ENCODE measurements around the gene MIPOL1. TPM values are rescaled to one million over a fixed set of nuclear protein-coding genes. Genes with fewer than 3 reads are reported as not detected.
"Not testable (repeated sequence)": the region's sequence is repeated elsewhere in the genome, so short reads cannot be mapped to it uniquely, and the experiment has no call there.

The MIPOL1 gene
- total RNA-seq, 1 donor from 2014 or later, result 0.02 TPM

DNA sequence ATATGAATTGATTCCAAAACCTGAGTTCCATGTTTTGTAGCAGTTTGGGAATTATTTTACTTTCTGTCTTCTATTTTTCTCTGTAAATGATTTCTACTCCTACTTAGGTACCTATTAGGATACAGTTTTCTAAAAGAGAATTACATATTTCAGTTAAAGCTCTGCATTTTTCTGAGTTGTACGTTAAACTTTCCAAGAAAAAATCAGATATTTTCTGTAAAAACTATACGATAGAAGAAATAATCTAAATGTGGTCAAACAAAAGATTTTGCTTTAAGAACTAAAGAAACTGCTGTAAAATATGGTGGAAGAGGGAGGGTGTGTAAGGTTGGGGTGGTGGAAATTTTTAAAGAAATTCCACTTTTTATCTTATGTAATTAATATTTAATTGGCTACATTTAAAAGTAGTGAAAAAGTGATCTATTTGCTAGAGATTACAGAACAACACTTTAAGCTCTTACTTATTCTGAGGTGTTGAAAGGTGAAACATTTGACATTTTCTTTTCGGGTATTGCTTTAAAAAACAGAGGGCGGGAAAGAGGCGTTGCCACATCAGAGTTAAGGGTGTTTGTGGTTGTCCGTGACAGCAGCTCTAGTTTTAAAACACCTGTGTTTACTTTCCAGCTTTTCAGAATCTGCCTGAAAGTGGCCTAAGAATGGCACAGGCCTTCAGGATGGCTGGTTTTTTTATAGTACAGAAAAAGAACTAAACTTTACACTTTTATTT is 187.3 kb downstream of the MIPOL1 start:
- intact Hi-C loops (cut with micrococcal nuclease), result no loop called here

DNA sequence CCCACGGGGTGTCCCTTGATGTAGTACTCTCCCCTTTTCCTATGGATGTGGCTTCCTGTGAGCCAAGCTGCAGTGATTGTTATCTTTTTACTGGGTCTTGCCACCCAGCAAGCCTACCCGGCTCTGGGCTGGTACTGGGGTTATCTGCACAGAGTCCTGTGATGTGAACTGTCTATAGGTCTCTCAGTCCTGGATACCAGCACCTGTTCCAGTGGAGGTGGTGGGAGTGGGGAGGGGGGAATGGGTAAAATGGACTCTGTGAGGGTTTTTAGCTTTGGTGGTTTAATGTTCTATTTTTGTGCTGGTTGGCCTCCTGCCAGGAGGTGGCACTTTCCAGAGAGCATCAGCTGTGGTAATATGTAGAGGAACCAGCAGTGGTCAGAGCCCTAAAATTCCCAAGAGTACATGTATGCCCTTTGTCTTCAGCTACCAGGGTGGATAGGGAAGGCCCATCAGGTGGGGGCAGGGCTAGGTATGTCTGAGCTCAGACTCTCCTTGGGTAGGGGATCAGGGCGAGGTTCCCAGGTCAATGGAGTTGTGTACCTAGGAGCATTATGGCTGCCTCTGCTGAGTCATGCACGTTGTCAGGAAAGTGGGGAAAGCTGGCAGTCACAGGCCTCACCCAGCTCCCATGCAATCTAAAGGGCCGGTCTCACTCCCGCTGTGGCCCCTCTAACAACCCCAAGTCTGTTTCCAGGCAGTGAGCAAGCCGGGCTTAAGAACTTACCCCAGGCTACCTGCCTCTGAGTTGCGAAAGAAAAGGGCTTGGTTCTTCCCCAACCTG is 199.6 kb downstream of the MIPOL1 start:
- intact Hi-C loops (cut with micrococcal nuclease), result not testable (repeated sequence)

DNA sequence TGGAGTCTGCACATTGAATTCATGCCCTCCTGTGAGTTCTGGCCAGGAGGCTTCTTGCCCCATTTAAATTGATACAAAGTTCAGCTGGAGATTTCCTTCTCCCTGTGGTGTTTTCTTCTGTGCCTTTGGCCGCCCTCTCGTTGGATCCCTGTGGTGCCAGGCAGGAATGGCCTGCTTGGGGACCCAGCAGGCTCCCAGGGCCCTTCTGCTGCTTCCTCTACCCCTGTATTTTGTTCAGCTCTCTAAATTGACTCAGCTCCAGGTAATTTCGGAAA is 200.1 kb downstream of the MIPOL1 start:
- intact Hi-C loops (cut with micrococcal nuclease), result no loop called here

DNA sequence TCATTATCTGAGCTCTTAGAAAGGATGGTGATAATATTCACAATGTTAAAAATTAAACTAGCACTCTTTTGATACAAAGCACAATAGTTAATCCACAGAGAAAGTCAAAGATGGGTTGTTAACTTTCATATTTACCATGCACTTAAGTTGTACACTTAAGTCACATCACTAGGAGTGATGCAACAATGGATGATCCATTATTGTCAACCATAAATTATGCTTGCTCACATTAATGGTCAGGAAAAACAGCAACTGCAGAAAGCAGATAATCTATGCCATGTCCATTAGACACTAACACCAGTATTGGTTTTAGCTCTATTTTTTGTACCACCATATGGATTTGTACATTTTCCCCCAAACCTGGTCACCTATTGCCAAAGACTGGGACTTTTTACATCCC is 201.8 kb downstream of the MIPOL1 start:
- intact Hi-C loops (cut with micrococcal nuclease), result no loop called here

DNA sequence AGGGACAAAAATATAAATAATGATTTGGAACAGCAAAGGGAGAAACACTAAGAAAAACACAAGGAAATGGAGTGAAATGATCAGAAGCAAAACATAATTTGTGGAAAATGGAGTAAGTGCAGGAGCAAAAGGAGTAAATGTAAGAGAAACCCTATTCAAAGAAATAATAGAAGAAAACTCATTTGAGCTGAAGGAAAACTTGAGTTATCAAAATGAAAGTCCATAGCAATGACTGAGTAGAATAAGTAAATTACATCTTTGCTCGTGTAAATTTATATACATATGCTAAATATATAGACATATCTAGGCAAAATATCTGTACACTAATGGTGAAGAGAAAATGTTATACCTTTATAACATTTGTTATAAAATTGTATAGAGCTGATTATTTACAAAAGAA is 203.4 kb downstream of the MIPOL1 start:
- intact Hi-C loops (cut with micrococcal nuclease), result no loop called here

DNA sequence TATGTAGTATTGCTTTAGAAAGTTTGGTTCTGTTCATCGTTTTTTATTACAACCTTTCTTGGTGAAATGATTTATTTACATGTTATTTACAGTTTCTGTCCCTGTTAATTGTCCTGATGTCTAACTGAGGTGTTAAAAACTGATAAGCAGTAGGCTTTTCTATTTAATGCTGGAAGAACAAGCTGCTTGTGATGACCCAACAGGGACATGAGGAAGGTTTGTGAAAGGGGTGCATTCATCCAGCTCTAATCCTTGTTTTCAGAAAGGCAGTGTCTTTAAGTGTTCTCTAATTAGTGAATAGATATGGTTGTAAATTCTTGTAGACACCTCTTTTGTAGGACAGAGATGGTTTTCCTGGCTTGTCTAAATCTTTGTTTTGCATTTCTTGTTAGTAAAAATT is 205.9 kb downstream of the MIPOL1 start:
- intact Hi-C loops (cut with micrococcal nuclease), result no loop called here

DNA sequence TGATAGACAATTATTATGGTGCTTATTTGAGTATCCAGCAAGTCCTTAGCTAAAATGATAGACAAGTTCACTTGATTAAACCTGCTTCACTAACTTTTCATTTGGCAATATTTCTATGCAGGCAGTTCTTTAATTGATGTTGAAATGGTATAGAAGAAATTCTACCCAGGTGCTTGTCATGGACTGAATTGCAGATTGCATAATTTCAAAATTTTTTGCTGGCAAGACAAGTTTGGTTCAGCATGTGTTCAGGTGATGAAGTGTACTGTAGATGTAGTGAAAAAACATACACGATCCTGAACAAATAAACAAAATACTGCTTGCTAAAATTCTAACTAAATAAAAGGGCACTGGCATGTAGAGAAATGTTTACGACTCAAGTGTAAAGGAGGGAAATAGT is 208.4 kb downstream of the MIPOL1 start:
- intact Hi-C loops (cut with micrococcal nuclease), result no loop called here

DNA sequence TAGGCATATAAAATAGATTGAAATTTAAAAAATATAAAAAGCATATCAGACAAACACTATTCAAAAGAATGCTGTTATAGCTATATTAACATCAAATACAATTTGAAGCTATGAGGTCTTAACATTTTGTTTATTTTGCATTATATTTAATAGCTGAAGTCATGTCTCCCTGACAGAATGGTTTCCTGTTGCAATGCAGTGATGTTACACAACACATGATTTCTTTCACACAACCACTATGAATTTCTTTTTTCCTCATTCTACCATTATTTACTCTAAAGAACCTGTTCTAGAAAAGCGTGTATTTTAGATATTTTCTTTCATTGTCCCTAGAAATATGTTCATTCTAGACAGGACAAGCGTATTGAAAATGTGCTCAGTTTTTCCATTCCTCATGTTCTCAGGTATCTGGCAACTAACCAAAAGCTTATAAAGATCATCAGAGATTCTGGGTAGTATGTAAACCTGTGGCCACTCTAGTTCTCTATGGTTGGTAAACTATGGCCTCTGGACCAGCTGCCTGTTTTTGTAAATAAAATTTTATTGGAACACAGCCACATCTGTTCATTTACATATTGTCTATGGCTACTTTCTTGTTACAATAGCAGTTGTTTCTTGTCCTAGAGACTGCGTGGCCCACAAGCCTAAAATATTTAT is 213.5 kb downstream of the MIPOL1 start:
- intact Hi-C loops (cut with micrococcal nuclease), result no loop called here

DNA sequence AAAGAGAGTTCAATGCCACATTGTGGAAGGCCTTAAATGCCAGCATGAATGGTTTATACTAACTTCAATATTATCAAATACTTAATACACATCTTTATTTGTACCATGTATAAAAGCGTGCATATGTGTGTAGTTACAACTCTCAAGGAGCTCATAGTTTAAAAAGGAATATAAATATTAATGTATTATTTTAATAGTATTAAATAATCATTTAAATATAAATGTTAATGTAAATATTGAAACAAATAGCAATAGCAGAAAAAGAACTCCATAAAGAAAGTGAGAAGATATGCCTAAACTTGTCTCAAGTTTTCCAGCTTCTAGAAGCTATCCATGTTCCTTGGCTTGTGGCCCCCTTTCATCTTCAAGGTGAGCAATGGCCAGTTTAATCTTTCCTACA is 215.3 kb downstream of the MIPOL1 start:
- intact Hi-C loops (cut with micrococcal nuclease), result no loop called here

DNA sequence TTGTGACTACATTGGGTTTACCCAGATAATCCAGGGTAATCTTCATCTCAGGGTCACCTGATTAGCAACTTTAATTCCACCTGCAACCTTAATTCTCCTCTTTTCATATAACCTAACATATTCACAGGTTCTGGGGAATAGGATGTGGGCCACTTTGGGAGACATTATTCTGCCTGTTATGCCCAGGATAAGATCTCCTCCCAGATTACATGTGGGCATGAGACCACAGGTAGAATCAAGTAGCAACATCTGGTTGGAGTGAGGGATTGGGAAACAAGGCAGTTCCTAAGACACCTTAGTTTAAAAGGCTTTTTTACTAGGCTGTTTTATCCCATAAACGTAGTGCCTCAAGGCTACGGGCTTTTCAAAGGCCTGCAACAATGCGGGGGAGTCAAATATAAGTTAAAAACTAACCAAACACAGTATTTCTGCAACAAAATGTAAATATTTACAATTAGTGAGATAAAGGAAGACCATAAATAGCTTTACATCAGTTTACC is 215.8 kb downstream of the MIPOL1 start:
- intact Hi-C loops (cut with micrococcal nuclease), result no loop called here

DNA sequence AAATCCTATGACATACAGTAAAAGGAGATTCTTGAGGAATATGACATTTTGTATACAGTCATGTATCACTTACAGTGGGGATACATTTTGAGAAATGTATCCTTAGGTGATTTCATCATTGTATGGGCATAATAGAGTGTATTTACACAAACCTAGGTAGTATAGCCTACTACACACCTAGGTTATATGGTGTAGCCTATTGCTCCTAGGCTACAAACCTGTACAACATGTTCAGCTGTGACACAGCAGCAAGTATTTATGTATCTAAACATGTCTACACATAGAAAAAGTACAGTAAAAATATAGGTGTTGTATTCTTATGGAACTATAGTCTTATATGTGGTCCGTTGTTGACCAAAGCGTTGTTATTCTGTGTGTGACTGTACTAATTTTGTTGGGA is 218.5 kb downstream of the MIPOL1 start:
- intact Hi-C loops (cut with micrococcal nuclease), result no loop called here

DNA sequence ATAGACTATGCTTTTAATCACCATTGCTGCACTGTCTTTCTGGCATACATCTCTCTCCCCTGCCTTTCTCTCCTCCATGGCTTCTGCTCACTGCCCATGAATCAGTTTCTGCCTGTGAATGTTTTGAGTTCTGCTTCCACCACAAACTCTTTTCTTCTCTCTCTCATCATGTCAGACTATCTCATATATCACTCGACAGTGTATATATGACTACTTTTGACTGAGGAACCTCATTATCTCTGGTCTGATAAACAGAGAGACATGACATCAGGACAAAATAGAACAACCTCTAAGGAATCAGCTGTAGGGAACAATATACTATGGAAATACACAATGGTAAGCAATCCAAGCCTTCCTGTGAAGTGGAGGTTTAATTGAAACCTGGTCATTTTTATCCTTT is 219.4 kb downstream of the MIPOL1 start:
- intact Hi-C loops (cut with micrococcal nuclease), result no loop called here

DNA sequence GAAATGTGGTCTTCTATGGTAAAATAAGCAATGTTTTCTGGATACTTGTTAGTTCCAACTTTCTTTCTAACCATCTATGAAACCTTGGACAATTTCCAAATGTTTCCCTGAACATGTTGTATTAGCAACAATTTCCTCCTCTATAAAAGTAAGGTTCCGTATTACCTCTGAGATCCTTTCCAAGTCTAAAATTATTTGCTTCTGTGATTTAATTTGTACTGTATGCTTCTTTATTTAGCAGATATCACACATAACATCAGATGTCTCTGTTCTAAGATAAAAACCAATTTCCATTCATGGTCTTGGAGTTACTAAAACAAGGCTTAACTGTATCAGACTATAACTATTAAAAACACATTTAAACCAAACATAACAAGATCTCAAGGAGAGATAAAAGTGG is 220.1 kb downstream of the MIPOL1 start:
- intact Hi-C loops (cut with micrococcal nuclease), result no loop called here

DNA sequence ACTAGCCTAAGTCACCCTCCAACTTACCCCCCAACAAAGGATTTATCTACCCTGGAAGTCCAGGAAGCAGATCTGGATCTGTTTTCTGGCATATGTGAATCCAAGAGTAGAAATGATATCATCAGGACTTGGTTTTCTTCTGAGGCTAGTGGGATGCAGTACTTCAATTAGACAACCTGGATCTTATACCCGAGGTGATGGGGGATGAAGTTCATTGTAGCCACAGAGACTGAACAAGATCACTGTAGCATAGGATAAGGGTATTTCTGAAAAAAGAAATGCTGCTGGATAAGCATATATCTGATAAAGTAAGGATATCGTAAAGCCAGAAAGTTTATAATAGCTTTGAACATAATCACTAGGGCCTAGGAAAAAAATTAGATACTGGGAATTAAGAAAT is 222.9 kb downstream of the MIPOL1 start:
- intact Hi-C loops (cut with micrococcal nuclease), result no loop called here

DNA sequence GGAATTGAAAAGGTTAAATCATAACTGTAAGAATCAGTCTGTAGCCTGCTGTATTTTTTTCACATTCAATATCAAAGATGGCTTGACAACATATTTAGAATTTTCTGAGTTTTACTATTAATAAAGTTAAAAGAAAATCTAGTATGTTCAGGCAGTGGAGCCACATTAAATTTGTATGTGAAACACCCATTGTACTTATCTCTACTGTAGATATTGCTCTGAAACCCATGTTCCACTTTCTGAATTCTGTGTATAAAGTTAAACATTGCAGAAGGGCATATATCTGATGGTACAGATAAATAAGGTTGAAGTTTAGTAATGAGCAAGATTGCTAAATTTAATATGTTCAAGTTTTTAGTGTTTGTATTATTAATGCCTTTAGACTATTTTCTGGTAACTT is 224.6 kb downstream of the MIPOL1 start:
- intact Hi-C loops (cut with micrococcal nuclease), result no loop called here

DNA sequence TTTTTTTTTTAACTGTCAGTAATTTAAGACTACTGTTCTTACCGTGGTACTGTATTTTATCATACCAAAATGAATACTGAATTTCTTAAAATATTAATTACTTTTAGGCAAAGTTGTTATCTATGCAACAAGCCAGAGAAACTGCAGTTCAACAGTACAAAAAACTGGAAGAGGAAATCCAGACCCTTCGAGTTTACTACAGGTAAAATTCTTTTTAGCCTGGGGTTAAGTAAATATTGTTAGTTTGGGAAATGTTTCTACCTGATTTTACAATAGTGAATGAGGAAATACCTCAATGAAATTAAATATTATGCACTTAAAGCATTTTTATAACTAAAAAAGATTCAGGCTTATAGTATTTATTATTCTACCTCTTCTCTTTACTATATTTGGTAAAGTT is 225.0 kb downstream of the MIPOL1 start:
- intact Hi-C loops (cut with micrococcal nuclease), result no loop called here

DNA sequence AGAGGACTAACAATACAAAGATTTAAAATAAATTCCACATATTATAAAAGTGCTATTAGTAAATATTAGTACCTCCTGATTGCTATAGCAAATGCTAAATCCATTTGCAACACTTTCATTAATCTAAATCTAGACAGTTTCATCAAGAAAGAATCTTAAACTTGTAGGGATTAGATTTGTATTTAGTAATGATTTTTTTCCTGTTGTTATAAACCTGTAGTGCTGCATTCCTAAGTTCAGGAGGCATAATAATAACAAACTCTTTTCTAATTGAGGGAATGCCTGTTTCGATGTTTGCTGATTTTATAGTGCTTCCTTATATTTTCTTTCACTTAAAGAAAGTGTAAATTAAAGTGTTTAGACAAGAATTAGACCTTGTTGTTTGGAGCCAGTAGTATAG is 231.2 kb downstream of the MIPOL1 start:
- intact Hi-C loops (cut with micrococcal nuclease), result no loop called here

DNA sequence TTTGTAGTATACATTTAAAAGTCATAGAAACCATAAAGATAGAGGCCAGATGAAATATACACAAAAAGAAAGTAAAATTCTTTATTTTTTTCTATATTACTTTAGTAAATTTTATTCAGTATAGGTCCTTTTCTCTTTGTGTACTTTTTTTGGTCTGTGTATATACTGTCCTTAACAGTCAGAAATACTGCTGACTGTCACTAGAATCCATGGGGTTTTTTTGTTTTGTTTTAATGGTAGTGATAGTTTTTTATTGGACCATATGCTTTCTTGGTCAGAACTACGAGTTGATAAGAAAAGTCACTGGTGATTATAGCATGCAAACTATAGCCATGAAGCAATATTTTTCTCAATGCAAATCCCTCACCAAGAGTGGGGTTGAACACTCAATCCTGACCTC is 231.9 kb downstream of the MIPOL1 start:
- intact Hi-C loops (cut with micrococcal nuclease), result no loop called here

DNA sequence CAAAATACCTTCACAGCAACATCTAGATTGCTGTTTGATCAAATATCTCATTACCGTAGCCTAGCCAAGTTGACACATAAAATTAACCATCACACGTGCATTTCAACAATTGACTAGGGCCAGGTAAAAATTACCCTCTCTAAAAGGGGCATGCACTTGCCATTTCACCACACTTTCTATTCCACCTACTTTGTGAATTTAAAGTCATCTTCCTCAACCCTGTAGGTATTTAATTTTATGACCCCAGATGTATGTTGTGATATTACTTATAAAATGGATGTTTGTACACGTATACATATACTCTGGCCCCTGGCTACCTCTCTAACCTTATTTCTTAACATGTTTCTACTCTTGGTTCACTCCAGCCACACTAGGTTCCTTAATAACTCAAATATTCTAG is 237.1 kb downstream of the MIPOL1 start:
- intact Hi-C loops (cut with micrococcal nuclease), result no loop called here

DNA sequence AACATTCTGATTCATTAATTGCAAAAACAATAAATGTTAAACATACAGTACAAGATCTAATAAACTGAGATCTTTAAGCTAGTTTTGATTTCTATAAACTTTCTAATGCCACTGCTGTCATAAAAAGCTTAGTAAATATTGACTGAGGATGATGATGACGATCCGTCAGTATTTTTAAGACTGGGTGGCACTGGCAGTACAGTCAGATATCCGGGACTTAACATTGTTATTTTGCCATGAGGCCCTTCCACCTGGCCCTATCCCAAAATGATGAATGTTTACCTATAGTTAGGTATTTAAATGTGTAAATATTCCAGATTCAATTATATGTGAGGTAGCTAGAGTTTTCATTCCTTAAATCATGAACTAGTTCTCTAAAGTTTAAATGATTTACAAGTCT is 238.8 kb downstream of the MIPOL1 start:
- intact Hi-C loops (cut with micrococcal nuclease), result no loop called here

DNA sequence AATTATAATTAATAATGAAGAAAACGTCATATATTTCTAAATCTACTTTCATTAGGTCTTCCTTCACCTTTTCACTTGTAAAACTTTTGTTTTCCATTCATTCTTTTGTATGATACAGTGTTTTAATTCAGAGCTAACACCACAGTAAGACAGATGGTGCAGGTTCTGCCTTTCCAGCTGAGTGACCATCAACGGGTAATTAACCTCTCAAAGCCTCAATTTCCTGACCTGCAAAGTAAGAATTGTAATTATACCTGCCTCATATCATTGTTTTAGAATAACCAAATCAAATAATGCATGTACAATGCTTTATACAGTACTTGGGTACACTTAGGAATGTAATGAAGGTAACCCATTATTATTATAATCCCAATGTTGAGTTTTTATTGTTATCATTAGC is 239.8 kb downstream of the MIPOL1 start:
- intact Hi-C loops (cut with micrococcal nuclease), result no loop called here

DNA sequence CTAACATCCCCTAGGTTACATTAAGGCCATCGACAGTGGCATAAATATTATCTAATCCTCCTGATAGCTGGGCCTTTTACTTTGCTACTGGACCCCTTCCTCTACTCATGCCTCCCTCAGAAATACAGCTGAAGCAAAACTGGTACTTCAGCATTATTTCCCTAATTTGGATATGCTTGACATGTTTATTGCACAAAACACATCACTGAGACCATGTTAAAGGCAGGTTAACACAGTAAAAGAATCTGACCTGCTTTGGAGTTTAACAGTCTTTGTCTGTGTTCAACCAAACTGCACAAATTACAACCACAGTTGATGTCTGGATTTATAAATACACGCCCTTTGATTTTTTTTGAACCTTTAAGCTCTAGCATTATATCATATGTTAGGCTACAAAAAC is 240.7 kb downstream of the MIPOL1 start:
- intact Hi-C loops (cut with micrococcal nuclease), result no loop called here

DNA sequence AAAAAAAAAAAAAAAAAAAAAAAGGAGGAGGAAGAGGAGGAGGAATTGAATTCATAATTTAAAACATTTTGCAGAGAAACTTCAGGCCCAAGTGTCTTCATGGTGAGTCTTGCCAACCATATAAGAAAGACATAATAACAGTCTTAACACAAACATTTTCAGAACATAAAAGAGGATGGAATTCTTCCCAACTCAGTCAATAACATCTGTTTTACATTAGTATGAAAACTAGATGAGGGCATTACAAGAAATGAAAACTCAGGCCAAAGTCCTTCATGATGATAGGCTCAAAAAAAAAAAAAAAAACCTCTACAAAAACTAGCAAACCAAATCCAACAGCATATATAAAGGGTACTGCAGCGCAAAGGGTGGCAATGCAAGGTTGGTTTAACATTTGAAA is 245.7 kb downstream of the MIPOL1 start:
- intact Hi-C loops (cut with micrococcal nuclease), result no loop called here

Measured in T-helper 1 cell treated with Interleukin-12 subunit alpha and Interleukin-12 subunit beta and Interleukin-4 antibody, amounts not matched to agents 30 ng/mL and 1 ng/mL, for 36 hours (primary cell).